ENCODE data around the gene FAM199X.

- TF ChIP-seq CTCF (IDR thresholded peaks at IDR 0.05) (no peak), EP300 (IDR thresholded peaks at IDR 0.05) (no peak), POLR2A (IDR thresholded peaks at IDR 0.05) (no peak), POLR2AphosphoS5 (IDR thresholded peaks at IDR 0.05) (no peak)
Measured at GRCh38 chrX:104183685-104184084, 17.4 kb downstream of the FAM199X start.

Measured in gastroesophageal sphincter (tissue), 3 donors.